Peyer's patch (tissue), 4 donors: Measurements from ENCODE around the gene CFAP58.

Experiments
- POLR2A ChIP-seq, 2 donors: fragments of 450-650 bp; IDR thresholded peaks; one replicate each; pipeline ENCODE4 v1.5.1; 2017; ENCODE audit warnings: antibody characterized with exemption in 2 of 2, mild to moderate bottlenecking in 2 of 2, moderate library complexity in 2 of 2
- TF ChIP-seq, protein P1 (sequence below), 6 experiments: fragments of 450-650 bp in 4 of 6; fragments of 200-600 bp in 2 of 6; sonication (generic) in 1 of 6; IDR thresholded peaks; one replicate each; pipeline ENCODE4 v1.5.1; 2017 to 2019; ENCODE audit warnings: antibody characterized with exemption in 6 of 6, mild to moderate bottlenecking in 3 of 6, moderate library complexity in 1 of 6

DNA sequence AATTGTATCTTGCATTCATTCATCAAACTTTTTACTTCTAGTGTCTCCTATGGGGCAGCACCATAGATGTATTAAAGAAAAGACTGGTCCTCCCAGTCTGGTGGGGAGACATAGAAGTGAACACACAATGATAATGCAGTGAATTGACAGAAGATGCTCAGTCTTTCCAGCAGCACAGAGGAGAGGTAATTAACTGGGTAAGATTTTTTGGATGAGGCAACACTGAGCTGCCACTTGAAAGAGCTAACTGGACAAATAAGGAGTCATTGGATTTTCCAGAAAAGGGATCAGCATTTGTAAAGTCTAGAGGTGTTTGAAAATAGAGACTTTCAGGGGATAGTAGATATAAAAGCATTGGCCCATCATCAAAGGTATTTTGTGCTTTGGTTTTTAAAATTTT is 8.1 kb upstream of the CFAP58 start:
- TF ChIP-seq, protein P1, sequence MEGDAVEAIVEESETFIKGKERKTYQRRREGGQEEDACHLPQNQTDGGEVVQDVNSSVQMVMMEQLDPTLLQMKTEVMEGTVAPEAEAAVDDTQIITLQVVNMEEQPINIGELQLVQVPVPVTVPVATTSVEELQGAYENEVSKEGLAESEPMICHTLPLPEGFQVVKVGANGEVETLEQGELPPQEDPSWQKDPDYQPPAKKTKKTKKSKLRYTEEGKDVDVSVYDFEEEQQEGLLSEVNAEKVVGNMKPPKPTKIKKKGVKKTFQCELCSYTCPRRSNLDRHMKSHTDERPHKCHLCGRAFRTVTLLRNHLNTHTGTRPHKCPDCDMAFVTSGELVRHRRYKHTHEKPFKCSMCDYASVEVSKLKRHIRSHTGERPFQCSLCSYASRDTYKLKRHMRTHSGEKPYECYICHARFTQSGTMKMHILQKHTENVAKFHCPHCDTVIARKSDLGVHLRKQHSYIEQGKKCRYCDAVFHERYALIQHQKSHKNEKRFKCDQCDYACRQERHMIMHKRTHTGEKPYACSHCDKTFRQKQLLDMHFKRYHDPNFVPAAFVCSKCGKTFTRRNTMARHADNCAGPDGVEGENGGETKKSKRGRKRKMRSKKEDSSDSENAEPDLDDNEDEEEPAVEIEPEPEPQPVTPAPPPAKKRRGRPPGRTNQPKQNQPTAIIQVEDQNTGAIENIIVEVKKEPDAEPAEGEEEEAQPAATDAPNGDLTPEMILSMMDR (IDR thresholded peaks at IDR 0.05), result no peak
- no peak for TF ChIP-seq POLR2A (IDR thresholded peaks at IDR 0.05)
